H54 (cell line): ENCODE results near the gene NTRK2.

Source experiments
- DNase-seq: peaks from one replicate; pipeline ENCODE4 v3.0.0; 2011; ENCODE audit warnings: low spot score, mixed read lengths; ENCODE audit not compliant: insufficient read length
- FAIRE-seq: peaks from 3 replicates; lab custom pipeline; 2011; peaks lifted over from hg19 to GRCh38; lab: Jason Lieb, UNC
- POLR2A ChIP-seq: IDR thresholded peaks from 2 replicates; pipeline ENCODE4 v1.6.1; 2011; ENCODE audit warnings: low read depth, mild to moderate bottlenecking, low read length

The NTRK2 gene

GRCh38 chr9:84699984-84700383 lies 30.5 kb downstream of the NTRK2 start:
- no peak for TF ChIP-seq POLR2A
- DNase-seq = no peak
- FAIRE-seq = no peak

- no peak for FAIRE-seq
- no peak for TF ChIP-seq POLR2A
These were observed 32.3 kb downstream of the NTRK2 start for GRCh38 chr9:84701801-84702200.

GRCh38 chr9:84702471-84702870 lies 32.9 kb downstream of the NTRK2 start:
- FAIRE-seq = no peak

More at GRCh38 chr9:84701801-84702200, 32.3 kb downstream of the NTRK2 start:
- DNase-seq = no peak

DNA sequence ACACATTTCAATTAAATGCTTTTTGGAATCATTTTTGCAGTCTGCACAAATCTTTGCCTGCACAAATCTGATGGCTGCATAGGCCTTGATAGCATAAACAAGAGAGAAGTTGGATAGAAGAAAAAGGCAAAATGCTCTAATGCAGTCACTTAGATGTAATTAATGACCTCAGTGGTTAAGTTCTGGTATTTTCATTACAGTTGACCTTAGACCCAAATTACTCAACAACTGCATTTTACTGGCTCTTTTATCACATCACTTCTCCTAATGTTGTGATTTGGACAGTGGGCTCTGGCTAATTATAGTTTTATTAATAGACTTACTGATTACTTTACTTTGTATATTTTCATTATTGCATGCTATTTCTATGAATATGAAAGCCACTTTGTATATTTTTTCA lies 34.3 kb downstream of the NTRK2 start:
- no peak for TF ChIP-seq POLR2A
- no peak for FAIRE-seq
- DNase-seq = no peak

More at GRCh38 chr9:84702471-84702870, 32.9 kb downstream of the NTRK2 start:
- no peak for TF ChIP-seq POLR2A
- no peak for DNase-seq

DNA sequence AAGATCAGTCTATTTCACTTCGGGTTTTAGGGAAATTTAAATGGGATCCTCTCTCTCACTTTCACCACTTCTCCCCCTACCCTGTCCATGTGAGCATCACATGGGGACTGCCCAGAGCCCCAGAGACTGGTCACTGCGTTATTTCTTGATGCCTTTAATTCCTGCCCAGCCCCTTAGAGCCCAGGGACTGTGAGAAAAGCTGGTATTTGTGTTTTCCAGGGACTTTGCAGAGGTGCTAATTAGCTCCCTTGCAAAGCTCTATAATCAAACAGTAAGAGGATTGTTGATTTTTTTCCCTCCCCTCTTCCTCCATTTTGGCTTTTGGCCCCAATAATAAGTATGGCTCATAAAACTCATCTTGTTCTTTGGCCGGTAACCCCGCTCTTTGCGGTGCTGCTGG lies 35.6 kb downstream of the NTRK2 start:
- no peak for TF ChIP-seq POLR2A
- no peak for FAIRE-seq
- DNase-seq = no peak

DNA sequence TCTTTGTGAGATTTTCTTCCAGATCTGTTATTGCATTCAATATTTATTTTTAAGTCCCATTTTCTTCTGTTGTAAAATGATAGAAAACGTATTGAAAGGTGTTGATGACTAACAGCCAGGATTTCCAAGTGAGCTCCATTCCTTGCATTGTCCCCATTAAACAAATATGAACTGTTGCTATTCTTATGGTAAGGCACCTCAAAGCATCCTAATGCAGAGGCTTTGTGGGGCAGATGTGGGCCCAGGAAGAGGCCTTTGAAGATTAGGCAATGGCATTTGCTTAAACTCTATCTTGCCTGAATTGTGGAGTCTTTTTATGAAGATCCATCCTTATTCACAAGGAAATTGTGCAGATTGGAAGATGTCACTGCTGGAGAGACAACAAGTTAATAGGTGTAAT lies 38.9 kb downstream of the NTRK2 start:
- DNase-seq (no peak), FAIRE-seq (no peak)
- TF ChIP-seq POLR2A = no peak

- TF ChIP-seq POLR2A = no peak
- FAIRE-seq (no peak), DNase-seq (no peak)
These were observed 39.5 kb downstream of the NTRK2 start for GRCh38 chr9:84709056-84709455.

- DNase-seq (no peak), FAIRE-seq (no peak)
- TF ChIP-seq POLR2A = no peak
These were observed 41.3 kb downstream of the NTRK2 start for GRCh38 chr9:84710701-84711397.

GRCh38 chr9:84711398-84711777 lies 41.9 kb downstream of the NTRK2 start:
- no peak for TF ChIP-seq POLR2A
- DNase-seq = no peak
- FAIRE-seq = no peak

GRCh38 chr9:84711936-84712335 lies 42.4 kb downstream of the NTRK2 start:
- no peak for TF ChIP-seq POLR2A
- peak; percentile 94 for FAIRE-seq
- DNase-seq = peak; percentile 19

DNA sequence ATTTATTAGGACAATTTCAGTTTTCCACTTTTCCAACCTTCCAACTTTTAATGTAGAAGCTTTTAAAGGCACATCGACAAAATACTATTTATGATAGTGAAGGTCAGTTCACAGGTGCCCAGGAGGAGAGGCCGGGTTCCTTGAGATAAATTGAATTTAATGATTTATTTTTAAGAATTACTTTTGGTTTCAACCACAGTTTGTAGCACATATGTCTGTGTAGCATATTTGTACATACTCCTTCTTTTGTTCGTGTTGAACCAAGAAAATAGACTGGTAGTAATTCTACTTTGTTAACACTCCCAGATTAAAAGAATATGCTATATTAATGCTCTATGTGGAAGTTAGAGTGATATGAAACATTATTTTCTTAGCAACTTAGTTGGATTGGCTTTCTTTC lies 46.7 kb downstream of the NTRK2 start:
- DNase-seq = no peak
- FAIRE-seq = no peak

DNA sequence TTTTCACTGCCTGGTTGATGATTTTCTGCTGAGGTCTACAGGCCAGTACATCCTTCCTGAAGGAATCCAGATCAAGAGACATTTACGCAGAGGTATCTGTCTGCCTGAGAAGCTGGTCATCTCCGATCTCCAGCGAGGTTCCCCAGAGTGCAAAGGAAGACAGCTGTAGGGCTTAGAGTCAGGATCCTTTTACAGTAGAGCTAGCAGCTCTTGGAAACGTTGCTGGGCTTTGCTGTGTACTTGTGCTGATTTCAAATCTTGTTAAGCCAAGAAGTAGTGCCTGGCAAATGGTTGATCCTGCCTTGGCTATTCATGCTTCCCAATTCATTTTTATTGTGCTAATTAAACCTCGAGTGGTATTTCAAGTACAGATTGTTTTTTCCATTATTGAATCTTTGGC lies 48.9 kb downstream of the NTRK2 start:
- DNase-seq (no peak), FAIRE-seq (peak; percentile 33)
- TF ChIP-seq POLR2A = no peak

More for the DNA sequence above, 46.7 kb downstream of the NTRK2 start:
- TF ChIP-seq POLR2A = no peak

DNA sequence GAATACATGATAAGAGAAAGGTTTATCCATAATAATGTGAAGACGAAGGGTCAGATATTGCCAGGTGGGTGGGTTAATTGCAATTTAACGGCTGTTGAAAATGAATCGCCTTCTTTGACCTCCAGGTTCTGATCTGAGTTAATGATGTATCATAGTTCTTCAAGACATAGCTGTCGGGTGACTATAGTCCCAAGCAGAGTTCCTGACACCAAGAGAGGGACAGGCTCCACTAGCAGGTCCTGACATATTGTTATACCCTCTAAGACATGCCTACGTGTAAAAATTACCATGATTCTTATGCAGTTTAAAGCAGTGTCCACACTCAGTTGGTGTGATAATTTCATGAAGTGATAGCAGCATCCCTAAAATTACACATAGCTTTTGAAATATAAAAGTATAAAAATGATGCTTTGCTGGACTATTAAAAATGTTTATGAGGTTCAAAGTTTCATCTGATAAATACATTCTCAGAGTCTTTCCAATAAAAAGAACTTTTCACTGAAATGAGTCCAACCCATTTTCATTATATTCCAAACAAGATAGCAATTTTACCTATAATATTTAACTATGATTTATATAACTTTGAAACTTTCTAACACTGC lies 53.0 kb downstream of the NTRK2 start:
- no peak for DNase-seq
- TF ChIP-seq POLR2A = no peak
- no peak for FAIRE-seq

- no peak for FAIRE-seq
- DNase-seq = no peak
- no peak for TF ChIP-seq POLR2A
These were observed 53.9 kb downstream of the NTRK2 start for GRCh38 chr9:84723426-84723825.

DNA sequence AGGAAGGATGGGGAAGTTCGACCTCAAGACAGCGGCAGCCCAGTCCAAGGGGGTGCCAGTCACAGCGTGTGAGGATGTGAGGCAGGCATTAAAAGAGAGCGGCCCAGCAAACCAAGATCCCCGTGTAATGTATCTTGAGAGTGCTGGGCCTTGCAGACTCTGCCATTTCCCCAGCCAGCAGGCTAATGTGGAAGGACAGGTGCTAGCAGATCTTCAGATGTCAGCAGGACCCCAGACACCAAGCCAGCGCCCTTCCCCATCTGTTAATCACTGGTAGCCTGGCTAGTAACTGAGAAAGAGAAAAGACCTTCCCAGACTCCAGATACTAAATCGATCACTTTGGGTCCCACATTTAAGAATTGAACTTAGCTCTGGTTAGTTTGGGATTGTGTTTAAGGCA lies 62.2 kb downstream of the NTRK2 start:
- no peak for TF ChIP-seq POLR2A
- FAIRE-seq (no peak), DNase-seq (no peak)
